ENCODE measurements around the gene HDAC9. TPM values are rescaled to one million over a fixed set of nuclear protein-coding genes. Genes with fewer than 3 reads are reported as not detected.

Gene HDAC9
- total and polyA plus RNA-seq, 2 of the 13 experiments (the other 11 are each of a cell fraction or from before 2014, with no cell fraction given) = 0.05 to 0.07 TPM

- FAIRE-seq (no peak), ATAC-seq (no peak), DNase-seq (ENCODE audit: low spot score) (no peak)
- in situ Hi-C loops (cut with HindIII; ENCODE audit: extremely low pct_ligation_motif_present, low pct_unique_long_range_greater_than_20kb) (no loop called here), intact Hi-C loops (cut with micrococcal nuclease; ENCODE audit: unreplicated experiment) (no loop called here)
- TF ChIP-seq ZNF362 (CRISPR knock-in tag; IDR thresholded peaks at IDR 0.05; ENCODE audit: borderline replicate concordance) (no peak), ZNF501 (CRISPR knock-in tag; IDR thresholded peaks at IDR 0.05) (no peak), ZNF614 (CRISPR knock-in tag; IDR thresholded peaks at IDR 0.05; ENCODE audit: borderline replicate concordance) (no peak), ZNF790 (CRISPR knock-in tag; IDR thresholded peaks at IDR 0.05; ENCODE audit: borderline replicate concordance) (no peak), RORA (CRISPR knock-in tag; IDR thresholded peaks at IDR 0.05) (no peak), ZNF138 (CRISPR knock-in tag; IDR thresholded peaks at IDR 0.05; ENCODE audit: low read depth) (no peak), NR2F1 (CRISPR knock-in tag; IDR thresholded peaks at IDR 0.05) (no peak)
- no peaks in the 10 kb centered on the region for H3K36me3 ChIP-seq (replicated peaks in 1 of 2; ENCODE audit: control insufficient read depth in 1 of 2, insufficient read depth in 2 of 2, low read length in 2 of 2)
- no peak overlapping the region for H3K4me2 ChIP-seq (ENCODE audit: low read depth, low read length)
- BruUV-seq (replicated peaks) = no TSS peak
- WGBS (ENCODE audit: low lambda C conversion rate) = 0% methylated on average over 3 of the region's 3 CpGs
- POLR2A ChIA-PET = no interaction called here
- no peak overlapping the region for H2AFZ ChIP-seq (ENCODE audit: low read length)
- no peaks in the 10 kb centered on the region for H3K79me2 ChIP-seq (ENCODE audit: insufficient read depth, low read length)
- H3K4me1 ChIP-seq (ENCODE audit: insufficient read depth, low read length) = no peaks in the 10 kb centered on the region
- H3K9me3 ChIP-seq (ENCODE audit: low read length) = peaks cover 43% of the 10 kb centered on the region
- H3K4me3 ChIP-seq (replicated peaks in 1 of 3; ENCODE audit: insufficient read depth in 1 of 3, low read depth in 2 of 3, low read length in 3 of 3) = no peak overlapping the region
- no peak overlapping the region for H3K27ac ChIP-seq (ENCODE audit: extremely low read length, insufficient read depth, low read length)
- no peaks in the 10 kb centered on the region for H3K27me3 ChIP-seq (ENCODE audit: control insufficient read depth in 1 of 2, insufficient read depth in 2 of 2, low read length in 2 of 2)
- no peaks in the 10 kb centered on the region for H4K20me1 ChIP-seq (ENCODE audit: insufficient read depth, low read length)
- no peak overlapping the region for H3K9ac ChIP-seq (ENCODE audit: insufficient read depth, low read depth, low read length)
- CTCF ChIA-PET (ENCODE audit: low intra/inter-chr PET ratio, low total read pairs) = no interaction called here
Measured at GRCh38 chr7:18770822-18771221, 275.3 kb downstream of the HDAC9 start.
